Measurements from ENCODE around the gene FHL1.

DNA sequence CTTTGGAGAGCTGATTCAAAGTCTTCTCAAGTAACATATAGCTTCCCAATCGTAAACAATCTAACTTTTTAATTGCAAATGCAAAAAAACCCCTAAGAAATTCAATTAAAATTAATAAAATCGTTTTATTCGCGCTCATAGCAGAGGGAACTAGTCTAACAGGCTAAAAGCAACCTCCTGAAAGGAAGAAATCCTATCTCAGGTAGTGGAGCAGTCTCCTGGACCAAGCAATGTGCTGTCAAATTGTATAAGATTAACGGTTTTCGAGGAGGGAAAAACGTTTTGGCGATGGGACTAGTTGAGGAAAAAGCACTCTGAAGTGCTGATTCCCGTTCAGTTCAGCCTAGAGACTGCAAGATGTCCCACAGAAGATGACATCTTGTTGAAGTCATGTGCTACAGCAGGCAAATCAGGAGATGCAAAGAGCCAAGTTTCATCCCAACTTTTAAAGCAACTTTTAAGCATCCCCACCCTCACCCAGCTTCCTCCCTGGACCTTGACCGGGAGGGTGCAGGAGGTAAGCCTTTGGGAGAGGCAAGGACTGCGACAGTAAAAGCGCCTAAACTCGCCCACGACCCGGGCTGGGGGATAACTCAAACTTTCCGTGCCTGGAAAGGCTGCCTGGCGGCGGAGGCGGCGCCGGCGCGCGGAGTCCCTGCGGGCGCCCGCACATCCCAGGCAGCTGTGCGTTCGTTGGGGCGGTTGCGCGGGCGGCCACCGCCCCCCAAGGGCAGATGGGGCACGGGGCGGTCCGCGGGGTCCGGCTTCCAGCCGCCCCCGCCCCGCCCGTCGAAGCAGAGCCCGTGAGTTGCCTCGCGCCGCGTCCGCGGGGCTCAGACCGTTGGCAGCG, 103.1 kb downstream of the FHL1 start:
- TF ChIP-seq, protein P1, sequence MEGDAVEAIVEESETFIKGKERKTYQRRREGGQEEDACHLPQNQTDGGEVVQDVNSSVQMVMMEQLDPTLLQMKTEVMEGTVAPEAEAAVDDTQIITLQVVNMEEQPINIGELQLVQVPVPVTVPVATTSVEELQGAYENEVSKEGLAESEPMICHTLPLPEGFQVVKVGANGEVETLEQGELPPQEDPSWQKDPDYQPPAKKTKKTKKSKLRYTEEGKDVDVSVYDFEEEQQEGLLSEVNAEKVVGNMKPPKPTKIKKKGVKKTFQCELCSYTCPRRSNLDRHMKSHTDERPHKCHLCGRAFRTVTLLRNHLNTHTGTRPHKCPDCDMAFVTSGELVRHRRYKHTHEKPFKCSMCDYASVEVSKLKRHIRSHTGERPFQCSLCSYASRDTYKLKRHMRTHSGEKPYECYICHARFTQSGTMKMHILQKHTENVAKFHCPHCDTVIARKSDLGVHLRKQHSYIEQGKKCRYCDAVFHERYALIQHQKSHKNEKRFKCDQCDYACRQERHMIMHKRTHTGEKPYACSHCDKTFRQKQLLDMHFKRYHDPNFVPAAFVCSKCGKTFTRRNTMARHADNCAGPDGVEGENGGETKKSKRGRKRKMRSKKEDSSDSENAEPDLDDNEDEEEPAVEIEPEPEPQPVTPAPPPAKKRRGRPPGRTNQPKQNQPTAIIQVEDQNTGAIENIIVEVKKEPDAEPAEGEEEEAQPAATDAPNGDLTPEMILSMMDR (conservative IDR thresholded peaks at IDR 0.05) = no peak
- no peak for TF ChIP-seq ZFX (IDR thresholded peaks at IDR 0.05)
